Activated naive CD4-positive, alpha-beta T cell treated with anti-CD3 and anti-CD28 coated beads, Interleukin-2, amount 10 ng/mL, durations not matched to agents 7 days and 5 days (primary cell): Measurements from ENCODE around the gene GALT.

Source experiments
- CTCF ChIA-PET: fragments of 350-600 bp; sonication (Branson Sonifier 250); formaldehyde crosslinking; loops from one replicate; lab custom pipeline; 2021; ENCODE audit warnings: antibody characterized with exemption; lab: Charles Lee
- DNase-seq: peaks from one replicate; pipeline ENCODE4 v3.0.0-alpha.2; 2020
- H3K27ac Mint-ChIP-seq: one replicate; pipeline ENCODE4 v1.8.0; 2021; ENCODE audit warnings: mild to moderate bottlenecking, moderate library complexity, mixed read lengths
- H3K27me3 Mint-ChIP-seq: one replicate; pipeline ENCODE4 v1.8.0; 2021; ENCODE audit warnings: mild to moderate bottlenecking, mixed read lengths
- H3K36me3 Mint-ChIP-seq: one replicate; pipeline ENCODE4 v1.8.0; 2021; ENCODE audit warnings: mixed read lengths
- H3K4me1 Mint-ChIP-seq: one replicate; pipeline ENCODE4 v1.8.0; 2021; ENCODE audit warnings: mixed read lengths
- H3K4me3 Mint-ChIP-seq: one replicate; pipeline ENCODE4 v1.8.0; 2021; ENCODE audit warnings: mild to moderate bottlenecking, moderate library complexity, mixed read lengths
- H3K9me3 Mint-ChIP-seq: one replicate; pipeline ENCODE4 v1.8.0; 2021; ENCODE audit warnings: mixed read lengths

GALT gene

GRCh38 chr9:34651321-34651720 is 4.8 kb downstream of the GALT start:
- DNase-seq: no peak
- Mint-ChIP-seq H3K4me3 (no peak overlapping the region), H3K27me3 (no peaks in the 10 kb centered on the region), H3K36me3 (peaks cover 37% of the 10 kb centered on the region), H3K27ac (no peak overlapping the region), H3K9me3 (no peaks in the 10 kb centered on the region), H3K4me1 (peaks cover 40% of the 10 kb centered on the region)
- CTCF ChIA-PET: interaction anchor here (1.1 kb wide), 1 partner anchor 12 kb away, joined by 4 read pairs; no protein-coding TSS in a partner anchor

- Mint-ChIP-seq H3K27me3 (no peaks in the 10 kb centered on the region), H3K4me3 (no peak within 1 kb of the TSS), H3K4me1 (peaks cover 36% of the 10 kb centered on the region), H3K36me3 (peaks cover 36% of the 10 kb centered on the region), H3K9me3 (no peaks in the 10 kb centered on the region), H3K27ac (no peak within 1 kb of the TSS)
- peak; percentile 47 for DNase-seq
- CTCF ChIA-PET: interaction anchor here (1.0 kb wide), 1 partner anchor 11 kb away, joined by 3 read pairs; the partner anchor contains the start of gene CCL27
Measured at GRCh38 chr9:34651876-34652601, 5.6 kb downstream of the GALT start, which contains the start of gene IL11RA. IL11RA (plus strand) TSS chr9:34652185; CDS start chr9:34655218, 3,033 bp downstream.

GRCh38 chr9:34652602-34653000 is 6.1 kb downstream of the GALT start:
- Mint-ChIP-seq H3K9me3 (no peaks in the 10 kb centered on the region), H3K36me3 (peaks cover 30% of the 10 kb centered on the region), H3K27ac (no peak overlapping the region), H3K4me1 (peaks cover 31% of the 10 kb centered on the region), H3K4me3 (no peak overlapping the region), H3K27me3 (no peaks in the 10 kb centered on the region)
- DNase-seq: no peak
- CTCF ChIA-PET: interaction anchor here (1.0 kb wide), 1 partner anchor 10 kb away, joined by 3 read pairs; the partner anchor contains the start of gene CCL27

- CTCF ChIA-PET: no interaction called here
- DNase-seq: no peak
- H3K27me3 Mint-ChIP-seq: no peaks in the 10 kb centered on the region
- peaks cover 22% of the 10 kb centered on the region for H3K36me3 Mint-ChIP-seq
- H3K27ac Mint-ChIP-seq: no peak overlapping the region
- peaks cover 23% of the 10 kb centered on the region for H3K4me1 Mint-ChIP-seq
- no peak overlapping the region for H3K4me3 Mint-ChIP-seq
- H3K9me3 Mint-ChIP-seq: no peaks in the 10 kb centered on the region
Measured at GRCh38 chr9:34653151-34654072, 6.9 kb downstream of the GALT start.

- Mint-ChIP-seq H3K36me3 (peaks cover 11% of the 10 kb centered on the region), H3K27ac (no peak overlapping the region), H3K9me3 (no peaks in the 10 kb centered on the region), H3K4me3 (no peak overlapping the region), H3K27me3 (no peaks in the 10 kb centered on the region), H3K4me1 (peaks cover 12% of the 10 kb centered on the region)
- CTCF ChIA-PET: no interaction called here
- DNase-seq: no peak
Measured at GRCh38 chr9:34654323-34655051, 8.0 kb downstream of the GALT start.

GRCh38 chr9:34655394-34655793 is 8.9 kb downstream of the GALT start:
- Mint-ChIP-seq H3K9me3 (no peaks in the 10 kb centered on the region), H3K27me3 (no peaks in the 10 kb centered on the region), H3K36me3 (peaks cover 9% of the 10 kb centered on the region), H3K4me1 (peaks cover 12% of the 10 kb centered on the region), H3K4me3 (no peak overlapping the region), H3K27ac (no peak overlapping the region)
- no peak for DNase-seq
- CTCF ChIA-PET: no interaction called here

GRCh38 chr9:34656992-34657391 is 10.5 kb downstream of the GALT start:
- no peaks in the 10 kb centered on the region for H3K27me3 Mint-ChIP-seq
- H3K27ac Mint-ChIP-seq: no peak overlapping the region

GRCh38 chr9:34658461-34658860 is 12.0 kb downstream of the GALT start:
- peaks cover 21% of the 10 kb centered on the region for H3K36me3 Mint-ChIP-seq
- peaks cover 24% of the 10 kb centered on the region for H3K4me1 Mint-ChIP-seq
- CTCF ChIA-PET: interaction anchor here (2.4 kb wide), 1 partner anchor 11 kb away, joined by 8 read pairs; no protein-coding TSS in a partner anchor
- no peaks in the 10 kb centered on the region for H3K9me3 Mint-ChIP-seq
- DNase-seq: no peak
- H3K27ac Mint-ChIP-seq: no peak overlapping the region
- H3K4me3 Mint-ChIP-seq: no peak overlapping the region
- no peaks in the 10 kb centered on the region for H3K27me3 Mint-ChIP-seq

More at GRCh38 chr9:34656992-34657391, 10.5 kb downstream of the GALT start:
- no peak for DNase-seq
- CTCF ChIA-PET: interaction anchor here (1.0 to 1.8 kb wide), 2 partner anchors 9 to 23 kb away, joined by 3 to 4 read pairs; no protein-coding TSS in a partner anchor
- Mint-ChIP-seq H3K36me3 (peaks cover 16% of the 10 kb centered on the region), H3K4me3 (no peak overlapping the region), H3K4me1 (peaks cover 19% of the 10 kb centered on the region), H3K9me3 (no peaks in the 10 kb centered on the region)

GRCh38 chr9:34659592-34660253 is 13.2 kb downstream of the GALT start:
- CTCF ChIA-PET: interaction anchor here (1.1 to 2.4 kb wide), 3 partner anchors 12 to 43 kb away, joined by 3 to 8 read pairs (median 3); no protein-coding TSS in a partner anchor
- no peak for DNase-seq
- H3K9me3 Mint-ChIP-seq: no peaks in the 10 kb centered on the region
- H3K27me3 Mint-ChIP-seq: no peaks in the 10 kb centered on the region
- H3K27ac Mint-ChIP-seq: no peak overlapping the region
- peaks cover 36% of the 10 kb centered on the region for H3K4me1 Mint-ChIP-seq
- H3K36me3 Mint-ChIP-seq: peaks cover 24% of the 10 kb centered on the region
- H3K4me3 Mint-ChIP-seq: no peak overlapping the region

- H3K36me3 Mint-ChIP-seq: peaks cover 28% of the 10 kb centered on the region
- CTCF ChIA-PET: interaction anchor here (0.6 to 5.2 kb wide), 8 partner anchors 10 to 260 kb away, joined by 3 to 36 read pairs (median 4); partner anchors contain the start of genes GALT and IL11RA
- H3K27ac Mint-ChIP-seq: peak within 1 kb of the TSS; percentile 93
- peak within 1 kb of the TSS; percentile 24 for H3K4me3 Mint-ChIP-seq
- peaks cover 10% of the 10 kb centered on the region for H3K27me3 Mint-ChIP-seq
- no peaks in the 10 kb centered on the region for H3K9me3 Mint-ChIP-seq
- DNase-seq: peak; percentile 40
- H3K4me1 Mint-ChIP-seq: peaks cover 49% of the 10 kb centered on the region
Measured at GRCh38 chr9:34662526-34663302, 16.2 kb downstream of the GALT start, which contains the start of gene CCL27. CCL27 (minus strand) TSS chr9:34662657; CDS start chr9:34662633, 24 bp downstream.

- DNase-seq: no peak
- peak overlapping the region; percentile 93 for H3K27ac Mint-ChIP-seq
- peaks cover 49% of the 10 kb centered on the region for H3K4me1 Mint-ChIP-seq
- CTCF ChIA-PET: interaction anchor here (0.6 to 5.2 kb wide), 8 partner anchors 11 to 261 kb away, joined by 3 to 36 read pairs (median 4); partner anchors contain the start of genes GALT, IL11RA and SIGMAR1
- H3K36me3 Mint-ChIP-seq: peaks cover 30% of the 10 kb centered on the region
- no peaks in the 10 kb centered on the region for H3K9me3 Mint-ChIP-seq
- H3K27me3 Mint-ChIP-seq: peaks cover 11% of the 10 kb centered on the region
- peak overlapping the region; percentile 24 for H3K4me3 Mint-ChIP-seq
Measured at GRCh38 chr9:34663303-34663605, 16.8 kb downstream of the GALT start.

- peak overlapping the region; percentile 93 for H3K27ac Mint-ChIP-seq
- peak; percentile 84 for DNase-seq
- CTCF ChIA-PET: interaction anchor here (0.8 to 5.2 kb wide), 12 partner anchors 10 to 54 kb away, joined by 3 to 36 read pairs (median 4); partner anchors contain the start of genes GALT and SIGMAR1
- H3K4me3 Mint-ChIP-seq: peak overlapping the region; percentile 85
- peaks cover 49% of the 10 kb centered on the region for H3K4me1 Mint-ChIP-seq
- peaks cover 38% of the 10 kb centered on the region for H3K36me3 Mint-ChIP-seq
- H3K27me3 Mint-ChIP-seq: peaks cover 15% of the 10 kb centered on the region
- peaks cover 7% of the 10 kb centered on the region for H3K9me3 Mint-ChIP-seq
Measured at GRCh38 chr9:34664281-34665066, 18.0 kb downstream of the GALT start.
